A549 (cell line): ENCODE results near the gene IPO4.

Experiments
- CHD4 ChIP-seq: fragments of 200-600 bp; sonication (generic); IDR thresholded peaks from 2 replicates; pipeline ENCODE4 v1.6.1; 2016; ENCODE audit warnings: antibody characterized with exemption, mild to moderate bottlenecking, borderline replicate concordance
- EP300 ChIP-seq, 2 experiments: fragments of >200 bp; sonication (Bioruptor Twin); formaldehyde crosslinking; IDR thresholded peaks; 2 replicates in 1 of 2; 3 replicates in 1 of 2; pipeline ENCODE4 v1.6.1; 2016 to 2017
- JUNB ChIP-seq: fragments of >200 bp; sonication (Bioruptor Twin); formaldehyde crosslinking; IDR thresholded peaks from 2 replicates; pipeline ENCODE4 v1.6.1; 2016
- PHF8 ChIP-seq: fragments of 200-600 bp; sonication (generic); IDR thresholded peaks from 2 replicates; pipeline ENCODE4 v1.6.1; 2016; ENCODE audit warnings: low read depth, mild to moderate bottlenecking, antibody characterized with exemption, moderate library complexity, borderline replicate concordance
- TF ChIP-seq, protein P1 (sequence below): fragments of >200 bp; sonication (Bioruptor Twin); formaldehyde crosslinking; IDR thresholded peaks from 3 replicates; pipeline ENCODE4 v1.5.1; 2016

DNA sequence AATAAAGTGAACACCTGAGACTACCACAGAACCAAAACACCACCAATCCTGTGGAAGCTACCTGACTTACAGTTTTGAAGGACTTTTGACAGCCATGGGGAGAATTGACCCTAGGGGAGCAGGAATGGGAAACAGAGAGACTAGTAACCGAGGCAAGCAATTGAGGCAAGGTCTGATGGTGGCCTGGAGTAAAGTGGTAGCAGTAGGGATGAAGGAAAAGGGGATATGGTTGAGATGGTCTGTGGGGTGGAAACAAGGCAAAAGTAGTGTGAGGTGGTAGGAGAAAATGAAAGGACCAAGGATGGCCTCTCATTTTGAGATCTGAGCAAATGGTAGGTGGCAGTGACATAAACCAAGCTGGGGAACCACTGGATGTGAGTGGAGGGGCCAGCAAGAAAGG, 31.8 kb downstream of the IPO4 start:
- TF ChIP-seq, protein P1, sequence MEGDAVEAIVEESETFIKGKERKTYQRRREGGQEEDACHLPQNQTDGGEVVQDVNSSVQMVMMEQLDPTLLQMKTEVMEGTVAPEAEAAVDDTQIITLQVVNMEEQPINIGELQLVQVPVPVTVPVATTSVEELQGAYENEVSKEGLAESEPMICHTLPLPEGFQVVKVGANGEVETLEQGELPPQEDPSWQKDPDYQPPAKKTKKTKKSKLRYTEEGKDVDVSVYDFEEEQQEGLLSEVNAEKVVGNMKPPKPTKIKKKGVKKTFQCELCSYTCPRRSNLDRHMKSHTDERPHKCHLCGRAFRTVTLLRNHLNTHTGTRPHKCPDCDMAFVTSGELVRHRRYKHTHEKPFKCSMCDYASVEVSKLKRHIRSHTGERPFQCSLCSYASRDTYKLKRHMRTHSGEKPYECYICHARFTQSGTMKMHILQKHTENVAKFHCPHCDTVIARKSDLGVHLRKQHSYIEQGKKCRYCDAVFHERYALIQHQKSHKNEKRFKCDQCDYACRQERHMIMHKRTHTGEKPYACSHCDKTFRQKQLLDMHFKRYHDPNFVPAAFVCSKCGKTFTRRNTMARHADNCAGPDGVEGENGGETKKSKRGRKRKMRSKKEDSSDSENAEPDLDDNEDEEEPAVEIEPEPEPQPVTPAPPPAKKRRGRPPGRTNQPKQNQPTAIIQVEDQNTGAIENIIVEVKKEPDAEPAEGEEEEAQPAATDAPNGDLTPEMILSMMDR, result no peak
- TF ChIP-seq CHD4 (no peak), EP300 (IDR thresholded peaks at IDR 0.05) (no peak), PHF8 (no peak), JUNB (no peak)
